ENCODE results near the gene HEMK1.

Gene HEMK1

GRCh38 chr3:50573566-50574443 lies 4.5 kb downstream of the HEMK1 start:
- no peak for DNase-seq (ENCODE audit: low read depth, low spot score)

DNA sequence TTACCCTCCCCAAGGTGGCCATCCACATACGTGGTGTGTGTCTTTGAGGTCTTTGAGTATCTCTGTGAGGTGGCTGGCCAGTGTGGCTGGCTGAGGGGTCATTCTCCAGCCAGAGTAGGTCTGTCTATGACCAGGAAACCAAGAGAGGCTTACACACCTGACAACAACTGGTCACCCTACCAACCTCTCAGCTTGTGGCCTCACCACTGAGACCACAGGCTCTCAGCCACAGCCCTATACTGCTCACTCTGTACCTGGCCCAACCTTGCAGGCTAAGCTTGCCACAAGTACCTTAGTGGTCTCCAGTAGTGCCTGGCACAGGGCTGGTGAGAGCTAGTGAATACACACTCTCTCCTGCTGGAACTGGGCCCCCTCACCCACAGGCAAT lies 5.1 kb downstream of the HEMK1 start:
- DNase-seq (ENCODE audit: low read depth, low spot score): no peak

DNA sequence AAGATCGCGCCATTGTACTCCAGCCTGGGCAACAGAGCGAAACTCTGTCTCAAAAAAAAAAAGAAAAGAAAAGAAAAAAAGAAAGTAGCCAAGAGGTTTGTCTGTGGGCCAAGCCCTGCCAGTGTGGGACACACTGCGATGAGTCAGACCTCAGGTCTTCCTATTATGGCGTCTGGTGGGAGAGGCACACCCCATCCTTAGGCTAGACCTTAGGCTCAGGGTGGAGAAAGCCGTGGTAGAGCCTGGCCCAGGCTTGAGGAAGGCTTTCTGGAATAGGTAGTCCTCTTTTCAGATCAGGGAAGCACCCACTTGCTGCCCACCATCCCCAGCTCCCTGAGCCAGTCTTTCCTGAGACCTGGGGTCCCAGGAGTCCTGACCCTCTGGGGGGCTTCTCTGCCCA lies 6.0 kb downstream of the HEMK1 start:
- DNase-seq (ENCODE audit: low read depth, low spot score): no peak

DNA sequence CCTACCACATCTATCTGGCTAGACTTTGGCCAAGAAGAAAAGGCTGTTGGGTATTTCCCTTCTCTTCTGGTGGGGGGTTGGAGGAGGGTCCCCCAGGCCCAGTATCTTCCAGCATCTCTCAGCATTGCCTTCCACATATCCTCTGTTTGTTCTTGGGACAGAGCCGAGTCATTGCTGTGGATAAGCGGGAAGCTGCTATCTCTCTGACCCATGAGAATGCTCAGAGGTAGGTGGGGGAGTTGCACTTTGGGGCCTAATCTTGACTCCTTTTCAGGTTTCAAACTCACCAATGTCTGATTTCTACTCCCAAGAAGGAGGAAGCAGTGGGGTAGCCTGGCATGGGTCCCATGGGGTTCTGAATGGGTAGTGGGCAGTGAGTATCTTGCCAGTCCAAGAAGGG lies 8.0 kb downstream of the HEMK1 start:
- DNase-seq (ENCODE audit: low read depth, low spot score): no peak

- DNase-seq (ENCODE audit: low read depth, low spot score): no peak
Observed at GRCh38 chr3:50580683-50581458, 11.5 kb downstream of the HEMK1 start.

DNA sequence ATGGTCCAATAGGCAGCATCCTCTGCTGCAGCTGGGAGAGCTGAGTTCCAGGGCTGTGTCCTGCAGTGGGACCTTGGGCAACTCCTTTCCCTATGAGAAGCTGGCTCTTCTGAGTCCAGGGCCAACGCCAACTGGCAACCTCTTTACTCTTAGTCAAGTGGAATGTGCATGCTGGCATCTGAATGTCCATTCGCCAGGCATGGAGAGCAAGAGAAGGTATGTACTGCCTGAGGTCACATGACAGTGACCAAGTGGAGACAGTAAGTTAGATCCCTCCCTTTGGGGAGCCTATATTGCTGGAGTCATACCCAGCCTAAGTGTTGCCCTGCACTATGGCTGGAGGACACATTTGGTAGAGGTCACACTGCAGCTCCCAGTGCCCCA lies 12.1 kb downstream of the HEMK1 start:
- DNase-seq (ENCODE audit: low read depth, low spot score): no peak

GRCh38 chr3:50582083-50582482 lies 12.8 kb downstream of the HEMK1 start:
- no peak for DNase-seq (ENCODE audit: low read depth, low spot score)

GRCh38 chr3:50583897-50584296 lies 14.6 kb downstream of the HEMK1 start:
- no peak for DNase-seq (ENCODE audit: low read depth, low spot score)

DNA sequence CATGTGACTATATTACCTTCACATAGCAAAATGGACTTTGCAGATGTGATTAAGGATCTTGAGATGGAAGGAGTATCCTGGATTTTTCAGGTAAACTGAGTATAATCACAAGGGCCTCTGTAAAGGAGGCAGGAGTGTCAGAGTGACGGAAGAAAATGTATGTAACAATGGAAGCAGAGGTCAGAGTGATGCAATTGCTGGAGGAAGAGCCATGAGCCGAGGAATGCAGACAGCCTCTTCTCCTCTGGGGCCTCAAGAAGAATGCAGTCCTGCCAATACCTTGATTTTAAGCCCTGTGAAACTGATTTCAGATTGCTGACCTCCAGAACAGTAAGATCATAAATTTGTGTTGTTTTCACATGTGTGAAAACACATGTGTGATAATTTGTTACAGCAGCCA lies 15.1 kb downstream of the HEMK1 start:
- no peak for DNase-seq (ENCODE audit: low read depth, low spot score)

DNA sequence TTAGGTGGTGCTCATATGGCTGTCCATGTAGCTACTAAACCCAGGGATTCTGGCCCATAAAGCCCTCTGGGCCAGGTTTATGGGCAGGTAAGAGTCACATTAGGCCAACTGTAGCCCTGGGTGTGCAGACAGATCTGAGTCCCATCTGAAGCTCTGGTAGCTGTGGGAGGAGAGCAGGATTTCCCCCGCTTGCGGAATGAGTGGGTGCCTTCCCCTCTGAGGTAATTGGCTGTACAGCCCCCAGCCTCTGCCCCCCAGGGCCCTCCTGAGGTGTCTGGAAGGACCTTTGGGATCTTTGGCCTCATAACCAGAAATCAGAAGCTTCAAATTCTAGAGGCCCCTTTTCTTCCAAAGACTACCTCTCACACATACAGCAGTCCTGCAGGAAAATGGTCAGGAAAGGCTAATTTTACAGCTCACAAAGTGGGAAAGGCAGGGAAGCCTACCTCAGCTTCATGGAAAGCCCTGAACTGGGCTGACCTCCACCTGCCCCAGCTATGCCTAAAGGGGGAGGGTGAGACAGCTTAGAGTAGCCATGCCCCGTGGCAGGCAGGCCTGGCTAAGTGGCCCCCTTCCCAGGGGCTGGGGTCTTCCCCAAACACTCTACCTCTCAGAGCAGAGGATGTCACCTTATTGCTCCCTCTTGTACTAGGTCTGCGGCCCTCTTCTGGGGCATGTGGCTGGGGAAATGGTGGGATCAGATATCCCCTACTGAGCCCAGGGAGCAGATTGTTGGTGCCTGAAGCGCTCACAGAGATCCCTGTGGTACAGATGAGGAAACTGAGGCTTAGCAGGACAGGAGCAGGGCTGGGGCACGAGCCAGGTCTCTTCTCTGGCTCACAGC lies 16.8 kb downstream of the HEMK1 start:
- no peak for DNase-seq (ENCODE audit: low read depth, low spot score)

- no peak for DNase-seq (ENCODE audit: low read depth, low spot score)
Observed at GRCh38 chr3:50586763-50587070, 17.4 kb downstream of the HEMK1 start.

DNA sequence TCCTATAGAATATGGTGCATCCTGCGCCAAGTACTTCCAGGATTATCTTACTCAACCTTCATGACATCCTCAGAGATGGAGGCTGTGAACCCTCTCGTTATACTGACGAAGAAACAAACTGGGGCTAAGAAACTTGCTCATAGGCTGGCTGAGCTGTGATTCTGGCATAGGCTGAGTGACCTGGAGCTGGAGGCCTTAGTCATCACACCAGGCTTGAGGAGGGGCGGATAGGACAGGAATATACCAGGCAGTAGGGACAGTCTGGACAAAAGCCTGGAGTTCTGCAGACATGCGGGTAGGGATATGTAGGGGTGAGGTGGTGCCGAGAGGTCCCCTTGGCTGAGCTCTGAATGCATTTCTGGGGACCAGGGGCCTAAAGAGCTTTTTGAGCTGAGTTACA lies 18.1 kb downstream of the HEMK1 start:
- no peak for DNase-seq (ENCODE audit: low read depth, low spot score)

GRCh38 chr3:50587806-50588758 lies 18.8 kb downstream of the HEMK1 start:
- no peak for DNase-seq (ENCODE audit: low read depth, low spot score)

DNA sequence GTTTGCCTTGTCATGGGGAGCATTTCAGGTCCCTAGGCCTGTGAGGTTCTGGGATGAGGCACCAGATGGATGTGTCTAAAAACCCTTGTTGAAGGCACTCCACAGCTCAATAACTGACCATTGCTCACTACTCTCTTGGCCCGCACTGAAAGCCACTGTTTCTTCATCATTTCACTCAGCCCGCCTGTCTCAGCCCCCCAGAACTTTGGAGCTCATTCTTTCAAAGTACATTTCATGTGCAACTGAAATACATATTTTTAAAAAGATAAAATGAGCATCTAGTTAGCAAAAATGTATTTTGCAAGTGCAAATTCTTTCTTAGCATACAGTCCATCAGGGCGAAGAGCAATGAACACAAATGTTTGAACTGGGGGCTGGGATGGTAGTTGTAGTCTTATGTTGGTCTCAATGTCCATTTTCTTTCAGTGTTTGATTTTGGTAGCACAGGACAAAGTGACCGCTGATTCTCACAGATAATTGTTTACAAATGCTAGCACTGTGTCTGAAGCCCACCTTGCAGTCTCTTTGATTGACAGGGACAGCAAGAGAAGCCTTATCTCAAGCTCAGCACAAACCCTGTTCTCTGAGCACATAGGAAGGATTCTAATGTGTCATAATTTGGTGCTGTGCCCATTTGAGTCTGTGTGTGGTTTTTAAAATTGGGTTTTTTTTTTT lies 19.6 kb downstream of the HEMK1 start:
- no peak for DNase-seq (ENCODE audit: low read depth, low spot score)

GRCh38 chr3:50591196-50591741 lies 21.9 kb downstream of the HEMK1 start:
- DNase-seq (ENCODE audit: low read depth, low spot score): no peak

DNA sequence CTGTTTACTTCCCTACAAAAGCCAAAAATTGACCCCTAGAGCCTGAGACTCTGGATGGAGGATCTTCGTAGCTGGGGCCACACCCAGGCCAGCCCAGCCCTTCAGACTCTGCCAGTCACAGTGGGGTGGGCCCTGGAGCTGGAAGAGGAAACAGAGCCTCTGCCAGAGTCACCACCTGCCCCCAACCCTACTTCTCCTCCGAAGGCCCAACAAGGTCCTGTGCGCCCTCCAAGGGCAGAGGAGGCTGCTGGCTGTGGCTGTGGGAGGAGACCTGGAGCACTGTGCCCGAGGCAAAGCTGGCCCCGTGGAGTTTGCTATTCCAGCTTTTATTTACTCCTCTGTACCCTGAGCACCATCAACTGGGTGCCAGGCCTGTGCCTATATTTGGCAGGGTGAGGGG lies 23.2 kb downstream of the HEMK1 start:
- DNase-seq (ENCODE audit: low read depth, low spot score): no peak

GRCh38 chr3:50594253-50594785 lies 25.0 kb downstream of the HEMK1 start:
- no peak for DNase-seq (ENCODE audit: low read depth, low spot score)

DNA sequence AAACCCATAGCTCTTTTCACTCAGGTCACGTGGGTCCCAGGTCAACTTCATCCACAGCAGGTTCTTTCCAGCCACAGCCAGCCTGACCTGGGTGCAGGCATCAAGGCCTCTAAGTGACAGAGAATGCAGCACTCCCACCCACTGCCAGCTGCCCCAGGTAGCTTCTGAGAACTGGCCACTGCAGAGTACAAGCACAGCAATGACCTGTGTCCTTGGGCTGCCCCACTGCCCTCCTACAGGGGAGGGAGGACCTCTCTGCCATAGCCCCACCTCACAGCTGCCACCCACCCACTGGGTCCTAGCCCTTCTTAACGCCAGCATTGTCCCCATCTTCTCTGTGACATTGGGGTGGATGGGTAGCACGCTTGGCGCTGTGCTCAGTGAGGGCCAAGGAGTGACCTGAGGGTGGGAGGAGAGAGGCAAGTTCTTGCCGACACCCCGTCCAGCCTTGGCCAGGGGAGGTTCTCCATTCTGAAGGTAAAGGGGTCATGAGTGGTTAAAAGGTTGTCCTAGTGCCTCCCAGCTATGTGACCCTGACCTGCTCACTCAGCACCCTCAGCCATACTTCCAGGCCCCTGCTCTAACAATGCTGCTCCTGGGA lies 29.9 kb downstream of the HEMK1 start:
- DNase-seq (ENCODE audit: low read depth, low spot score): no peak

- DNase-seq (ENCODE audit: low read depth, low spot score): no peak
Observed at GRCh38 chr3:50599716-50600118, 30.4 kb downstream of the HEMK1 start.

Measured in ELF-1 (cell line).